SKM-1 (cell line): Measurements from ENCODE around the gene CRYBG2.

Experiments used
- DNase-seq: peaks from one replicate; lab custom pipeline; 2025; ENCODE audit not compliant: unreplicated experiment; lab: John Stamatoyannopoulos, UW

CRYBG2 gene

DNA sequence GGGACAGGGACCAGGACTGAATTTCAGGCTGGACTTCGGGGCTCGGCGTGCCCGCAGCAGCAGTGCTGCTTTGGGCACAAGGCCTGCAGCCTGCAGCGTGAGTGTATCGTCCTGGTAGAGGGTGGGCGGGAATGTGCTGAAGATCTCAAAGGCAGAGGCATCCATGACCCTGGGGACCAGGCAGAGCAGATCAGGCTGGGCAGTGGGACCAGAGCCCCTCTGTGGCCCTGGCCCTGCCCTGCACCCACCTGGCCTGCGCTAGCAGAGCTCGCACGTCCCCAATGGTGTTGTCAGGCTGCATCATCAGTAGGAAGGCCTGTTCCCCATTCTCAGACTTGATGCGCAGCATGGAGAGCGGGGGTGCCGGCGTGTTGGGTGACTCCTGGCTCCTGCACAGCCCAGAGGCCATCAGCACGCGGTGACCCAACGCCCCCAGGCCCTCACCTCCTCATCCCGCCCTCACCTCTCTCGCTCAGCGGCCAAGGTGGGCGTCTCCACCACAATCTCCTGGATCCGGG is 71.5 kb downstream of the CRYBG2 start:
- DNase-seq = no peak

DNA sequence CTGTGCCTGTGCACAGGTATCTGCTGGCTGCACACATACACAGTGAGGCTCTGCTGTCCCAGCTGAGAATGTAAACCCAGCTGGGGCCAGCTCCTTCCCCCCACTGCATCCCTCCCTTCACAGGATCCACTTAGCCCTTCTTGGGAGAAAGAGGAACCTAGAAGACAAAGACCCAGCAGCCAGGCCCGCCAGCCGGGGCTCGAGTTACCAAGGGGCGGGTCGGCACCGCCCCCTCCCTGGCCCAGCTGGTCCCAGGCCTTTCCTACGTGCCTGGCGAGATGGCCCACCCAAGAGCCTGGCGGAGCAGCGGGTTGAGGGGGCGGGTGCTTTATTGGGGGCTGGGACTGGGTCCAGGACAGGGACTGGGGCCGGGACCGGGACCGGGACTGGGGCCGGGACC is 72.0 kb downstream of the CRYBG2 start:
- DNase-seq = no peak

- DNase-seq = no peak
Measured at GRCh38 chr1:26281091-26281958, 72.6 kb downstream of the CRYBG2 start.

DNA sequence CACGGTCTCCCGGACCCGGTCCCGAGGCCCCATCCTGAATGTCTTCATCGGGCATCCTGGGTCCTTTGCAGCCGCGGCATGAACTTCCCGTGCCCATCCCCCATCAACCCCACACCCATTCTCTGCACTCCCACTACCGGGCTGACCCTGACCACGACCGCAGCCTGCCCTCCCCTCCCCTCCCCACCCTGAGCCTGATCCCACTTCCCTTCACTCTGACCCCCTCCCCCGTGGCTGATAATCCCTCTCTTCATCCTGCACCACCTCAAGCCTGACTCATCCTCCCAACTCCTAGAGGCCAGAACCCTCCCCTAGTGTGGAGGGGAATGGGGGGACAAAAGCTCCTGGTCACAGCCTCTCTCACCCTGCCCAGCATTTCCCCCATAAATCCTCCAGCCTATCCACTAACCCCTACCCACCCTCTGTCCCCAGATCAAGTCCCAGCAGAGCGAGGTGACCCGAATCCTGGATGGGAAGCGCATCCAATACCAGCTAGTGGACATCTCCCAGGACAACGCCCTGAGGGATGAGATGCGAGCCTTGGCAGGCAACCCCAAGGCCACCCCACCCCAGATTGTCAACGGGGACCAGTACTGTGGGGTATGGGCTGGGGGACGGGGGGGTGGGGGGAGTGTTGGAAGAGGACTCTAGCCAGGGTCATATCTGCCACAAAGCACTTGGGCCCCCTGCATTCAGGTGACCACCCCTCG is 73.4 kb downstream of the CRYBG2 start:
- peak; percentile 50 for DNase-seq

- peak; percentile 77 for DNase-seq
Measured at GRCh38 chr1:26279456-26280332, 74.2 kb downstream of the CRYBG2 start, which contains the start of gene SH3BGRL3. SH3BGRL3 (plus strand) TSS chr1:26280086; CDS start chr1:26280156, 70 bp downstream.

GRCh38 chr1:26278724-26279455 is 75.0 kb downstream of the CRYBG2 start:
- DNase-seq = peak; percentile 52

DNA sequence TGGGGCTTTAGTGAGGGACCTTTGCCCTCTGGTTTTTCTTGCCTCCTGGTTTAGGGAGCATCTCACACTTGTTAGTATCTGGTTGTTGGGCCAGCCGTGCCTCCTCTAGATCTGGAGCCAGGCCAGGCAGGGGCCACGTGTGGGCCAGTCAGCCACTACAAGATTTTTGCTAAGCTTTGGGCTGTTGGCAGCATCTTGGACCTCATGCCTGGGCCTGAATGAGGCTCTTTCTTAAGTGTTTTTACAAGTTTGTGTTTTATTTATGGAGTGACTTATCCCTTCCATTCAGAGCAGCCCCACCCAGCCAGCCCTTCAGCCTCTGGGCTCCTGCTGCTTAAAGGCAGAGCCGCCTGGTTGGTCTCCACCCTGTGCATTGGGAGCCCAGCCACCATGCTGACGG is 75.6 kb downstream of the CRYBG2 start:
- DNase-seq = no peak

GRCh38 chr1:26277719-26278118 is 76.2 kb downstream of the CRYBG2 start:
- no peak for DNase-seq

DNA sequence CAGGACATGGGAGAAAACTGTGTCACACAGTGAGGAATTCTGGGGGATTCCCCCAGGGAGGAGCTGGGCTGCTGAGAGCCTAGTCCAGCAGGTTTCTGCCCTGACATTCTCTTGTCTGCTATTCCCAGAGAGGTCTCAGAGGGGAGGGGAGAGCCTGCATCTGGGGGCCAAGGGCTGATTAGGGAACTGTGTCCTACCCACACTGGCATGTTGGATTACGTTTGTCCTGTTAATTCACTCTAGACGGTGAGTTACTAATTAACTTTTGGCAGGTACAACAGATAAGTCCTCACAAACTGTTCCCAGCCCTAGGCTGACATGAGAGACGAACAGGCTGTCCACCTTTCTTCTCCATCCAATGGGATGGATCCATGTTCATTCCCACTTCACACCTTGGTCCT is 76.7 kb downstream of the CRYBG2 start:
- no peak for DNase-seq

GRCh38 chr1:26276432-26276838 is 77.5 kb downstream of the CRYBG2 start:
- DNase-seq = no peak

- DNase-seq = peak; percentile 85
Measured at GRCh38 chr1:26275580-26276431, 78.1 kb downstream of the CRYBG2 start.

DNA sequence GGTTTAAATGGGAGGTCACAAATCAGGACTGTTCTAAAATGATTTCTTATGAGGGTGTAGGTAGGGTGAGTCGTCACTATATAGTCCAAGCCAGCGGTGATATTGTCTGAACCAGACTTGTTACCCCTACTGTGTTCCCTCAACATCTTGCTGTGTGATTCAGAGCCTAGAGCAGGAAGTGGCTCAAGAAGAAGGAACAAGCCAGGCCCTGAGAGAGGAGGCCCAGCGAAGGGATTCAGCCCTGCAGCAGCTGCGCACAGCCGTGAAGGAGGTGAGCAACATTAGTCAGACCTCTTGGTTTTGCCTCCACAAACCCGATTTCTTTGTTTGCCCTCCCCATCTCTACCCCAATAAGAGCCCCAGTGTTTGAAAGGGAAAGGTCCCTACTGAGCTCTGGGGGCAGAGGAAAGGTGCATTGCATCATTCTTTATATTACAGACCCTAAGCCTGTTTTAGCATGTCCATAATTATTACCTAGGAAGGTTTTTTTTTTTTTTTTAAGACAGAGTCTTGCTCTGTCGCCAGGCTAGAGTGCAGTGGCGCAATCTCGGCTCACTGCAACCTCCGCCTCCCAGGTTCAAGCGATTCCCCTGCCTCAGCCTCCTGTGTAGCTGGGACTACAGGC is 79.0 kb downstream of the CRYBG2 start:
- peak; percentile 83 for DNase-seq
